HepG2 (cell line): Measurements from ENCODE around the gene GGA1. TPM values are rescaled to one million over a fixed set of nuclear protein-coding genes. Genes with fewer than 3 reads are reported as not detected.
A peak's percentile ranks its signal among the peaks of the same experiment; 100 is the strongest.

Source experiments
- AKAP8 ChIP-seq: sonication (generic); formaldehyde crosslinking; IDR thresholded peaks from 2 replicates; pipeline ENCODE4 v1.5.1; 2020; ENCODE audit warnings: mild to moderate bottlenecking, missing genetic modification reagents
- BRCA1 ChIP-seq: sonication (generic); formaldehyde crosslinking; IDR thresholded peaks from 2 replicates; pipeline ENCODE4 v1.4.0; 2020; ENCODE audit warnings: missing genetic modification reagents
- BRD4 ChIP-seq: sonication (generic); formaldehyde crosslinking; IDR thresholded peaks from 2 replicates; pipeline ENCODE4 v1.4.0; 2020; ENCODE audit warnings: missing genetic modification reagents
- CBX5 ChIP-seq: sonication (generic); formaldehyde crosslinking; IDR thresholded peaks from 2 replicates; pipeline ENCODE4 v1.4.0; 2020; ENCODE audit warnings: missing genetic modification reagents, borderline replicate concordance
- GABPB1 ChIP-seq: IDR thresholded peaks from 2 replicates; pipeline ENCODE4 v1.6.1; 2016; ENCODE audit warnings: mild to moderate bottlenecking, missing genetic modification reagents, moderate library complexity, missing compliant biosample characterization
- HNRNPL ChIP-seq: fragments of 200-400 bp; formaldehyde crosslinking; IDR thresholded peaks from 2 replicates; pipeline ENCODE4 v1.6.1; 2017; ENCODE audit warnings: mild to moderate bottlenecking, low read depth, low read length
- IKZF1 ChIP-seq: fragments of 450-650 bp; IDR thresholded peaks from 2 replicates; pipeline ENCODE4 v1.7.1; 2016
- ISL2 ChIP-seq: sonication (generic); formaldehyde crosslinking; IDR thresholded peaks from 2 replicates; pipeline ENCODE4 v1.5.0; 2020; ENCODE audit warnings: missing genetic modification reagents
- MED13 ChIP-seq: sonication (generic); formaldehyde crosslinking; IDR thresholded peaks from 2 replicates; pipeline ENCODE4 v1.5.0; 2020; ENCODE audit warnings: missing genetic modification reagents
- RAD21 ChIP-seq: fragments of 450-650 bp; formaldehyde crosslinking; IDR thresholded peaks from 2 replicates; pipeline ENCODE4 v1.5.0; 2020; ENCODE audit warnings: mild to moderate bottlenecking
- RBM22 ChIP-seq: fragments of 200-400 bp; formaldehyde crosslinking; optimal IDR thresholded peaks from 2 replicates; pipeline ENCODE3; 2017; ENCODE audit warnings: mild to moderate bottlenecking, low read length, moderate library complexity
- RCOR2 ChIP-seq: IDR thresholded peaks from 2 replicates; pipeline ENCODE4 v1.6.1; 2016; ENCODE audit warnings: missing biosample characterization, missing genetic modification reagents
- SAP130 ChIP-seq: IDR thresholded peaks from 2 replicates; pipeline ENCODE4 v1.6.1; 2016; ENCODE audit warnings: low read depth
- SMARCE1 ChIP-seq: fragments of 450-650 bp; IDR thresholded peaks from 2 replicates; pipeline ENCODE4 v1.6.1; 2017; ENCODE audit warnings: borderline replicate concordance
- ZFP36 ChIP-seq: fragments of 150-350 bp; IDR thresholded peaks from 2 replicates; pipeline ENCODE4 v1.6.1; 2018; ENCODE audit warnings: borderline replicate concordance, low read length, low read depth; ENCODE audit not compliant: partially characterized antibody
- ZNF136 ChIP-seq: sonication (generic); formaldehyde crosslinking; IDR thresholded peaks from 2 replicates; pipeline ENCODE4 v1.8.1; 2022; ENCODE audit warnings: low read depth, mild to moderate bottlenecking, moderate library complexity, missing genetic modification reagents
- ZNF563 ChIP-seq: sonication (generic); formaldehyde crosslinking; IDR thresholded peaks from 2 replicates; pipeline ENCODE4 v1.8.0; 2022; ENCODE audit warnings: mild to moderate bottlenecking, moderate library complexity, missing genetic modification reagents
- ZNF629 ChIP-seq: sonication (generic); formaldehyde crosslinking; conservative IDR thresholded peaks from 2 replicates; pipeline ENCODE4 v1.5.0; 2020; ENCODE audit warnings: missing genetic modification reagents
- ZNF761 ChIP-seq: sonication (generic); formaldehyde crosslinking; conservative IDR thresholded peaks from 2 replicates; pipeline ENCODE4 v1.4.0; 2020; ENCODE audit warnings: mild to moderate bottlenecking, missing genetic modification reagents
- polyA plus RNA-seq, 8 experiments: library from polyadenylated mRNA; depleted of rRNA in 3 of 8; stranded (reverse) in 7 of 8; unstranded in 1 of 8; fragments of >200 nt; fragmentation: Illumina TruSeq in 4 of 8; extraction: Trizol in 4 of 8; gene quantifications; 2 replicates each; pipeline versions ENCODE4 v1.2.1 to v1.2.3, GENCODE V29; 2011 to 2016; ENCODE audit warnings: low read depth in 4 of 8, missing spikeins in 1 of 8, mixed read lengths in 1 of 8; ENCODE audit not compliant: insufficient read depth in 1 of 8
- total RNA-seq, 5 experiments: library from RNA; depleted of rRNA; stranded (reverse); fragments of >200 nt; fragmentation: Illumina TruSeq; extraction: Trizol; gene quantifications; 2 replicates each; pipeline ENCODE4 v1.2.3, GENCODE V29; 2016; ENCODE audit warnings: low read depth in 1 of 5
- TF ChIP-seq, protein P1 (sequence below): sonication (generic); formaldehyde crosslinking; IDR thresholded peaks from 2 replicates; pipeline ENCODE4 v1.9.0; 2022; ENCODE audit warnings: missing genetic modification reagents, mild to moderate bottlenecking, borderline replicate concordance
- TF ChIP-seq, protein P2 (sequence below): sonication (generic); formaldehyde crosslinking; IDR thresholded peaks from 2 replicates; pipeline ENCODE4 v1.4.0; 2020; ENCODE audit warnings: missing genetic modification reagents
- TF ChIP-seq, protein P3 (sequence below): IDR thresholded peaks from 2 replicates; pipeline ENCODE4 v1.6.1; 2016; ENCODE audit warnings: low read depth, control low read depth
- TF ChIP-seq, protein P4 (sequence below): sonication (generic); formaldehyde crosslinking; IDR thresholded peaks from 2 replicates; pipeline ENCODE4 v1.4.0; 2020; ENCODE audit warnings: missing genetic modification reagents
- TF ChIP-seq, protein P5 (sequence below): sonication (generic); formaldehyde crosslinking; IDR thresholded peaks from 2 replicates; pipeline ENCODE4 v1.4.0; 2020; ENCODE audit warnings: missing genetic modification reagents; ENCODE audit errors: not compliant biosample characterization

GGA1 gene
- total and polyA plus RNA-seq, 2 of the 13 experiments (the other 11 are each of a cell fraction or from before 2014, with no cell fraction given) = 29.1 to 87.2 TPM

DNA sequence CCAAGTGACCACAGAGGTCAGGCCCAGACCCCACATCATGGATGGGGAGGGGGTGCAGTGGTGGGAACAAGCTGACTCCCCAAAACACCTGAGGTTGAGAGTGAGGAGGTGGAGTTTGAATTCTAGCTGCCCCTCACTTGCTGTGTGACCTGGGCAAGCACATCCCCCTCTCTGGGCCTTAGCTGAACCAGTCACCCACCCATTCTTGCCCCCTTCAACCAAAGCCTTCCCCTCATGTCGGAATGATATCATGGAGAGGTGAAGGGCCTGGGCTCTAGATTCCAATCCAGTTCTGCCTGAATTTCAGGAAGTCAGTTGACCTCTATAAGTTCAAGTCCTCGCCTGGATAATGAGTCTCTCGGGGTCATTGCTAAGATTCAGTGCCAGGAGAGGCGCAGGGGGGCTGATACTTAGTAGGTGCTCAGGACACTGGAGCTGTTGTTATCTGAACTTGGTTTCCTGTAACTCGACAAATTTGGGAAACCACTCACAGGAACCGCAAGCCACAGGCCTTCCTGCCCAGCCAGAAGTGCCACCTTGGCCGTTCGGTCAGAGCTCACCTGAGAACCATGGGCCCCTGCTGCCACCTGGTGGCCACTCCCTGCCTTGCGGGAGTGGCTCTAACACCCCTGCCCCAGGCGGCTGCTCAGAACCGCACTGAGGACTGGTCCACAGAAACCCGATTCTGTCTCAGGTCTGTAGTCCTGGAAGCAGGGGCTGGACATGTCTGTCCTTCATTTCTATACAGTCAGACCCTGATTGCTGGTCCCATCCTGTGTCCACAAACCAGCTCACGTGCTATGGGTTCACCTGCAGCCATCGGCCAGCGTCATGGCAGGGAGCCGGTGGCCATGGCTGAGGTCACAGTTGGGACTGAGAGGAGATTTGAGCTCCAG lies 41.5 kb upstream of the GGA1 start (continued):
- TF ChIP-seq, protein P1, sequence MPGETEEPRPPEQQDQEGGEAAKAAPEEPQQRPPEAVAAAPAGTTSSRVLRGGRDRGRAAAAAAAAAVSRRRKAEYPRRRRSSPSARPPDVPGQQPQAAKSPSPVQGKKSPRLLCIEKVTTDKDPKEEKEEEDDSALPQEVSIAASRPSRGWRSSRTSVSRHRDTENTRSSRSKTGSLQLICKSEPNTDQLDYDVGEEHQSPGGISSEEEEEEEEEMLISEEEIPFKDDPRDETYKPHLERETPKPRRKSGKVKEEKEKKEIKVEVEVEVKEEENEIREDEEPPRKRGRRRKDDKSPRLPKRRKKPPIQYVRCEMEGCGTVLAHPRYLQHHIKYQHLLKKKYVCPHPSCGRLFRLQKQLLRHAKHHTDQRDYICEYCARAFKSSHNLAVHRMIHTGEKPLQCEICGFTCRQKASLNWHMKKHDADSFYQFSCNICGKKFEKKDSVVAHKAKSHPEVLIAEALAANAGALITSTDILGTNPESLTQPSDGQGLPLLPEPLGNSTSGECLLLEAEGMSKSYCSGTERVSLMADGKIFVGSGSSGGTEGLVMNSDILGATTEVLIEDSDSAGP = peak; percentile 62; the same call in 1 of the 2 replicates
- peak; percentile 42; the same call in 1 of the 2 replicates for TF ChIP-seq CBX5
- peak; percentile 39; the same call in 1 of the 2 replicates for TF ChIP-seq GABPB1 (CRISPR knock-in tag)
- TF ChIP-seq SAP130 = peak; percentile 33
- no peak for TF ChIP-seq ISL2 (CRISPR knock-in tag)
- TF ChIP-seq BRD4 (CRISPR knock-in tag) = no peak
- TF ChIP-seq ZNF136 (CRISPR knock-in tag) = no peak
- no peak for TF ChIP-seq BRCA1
- no peak for TF ChIP-seq MED13
- TF ChIP-seq RBM22 = no peak
- TF ChIP-seq, protein P2, sequence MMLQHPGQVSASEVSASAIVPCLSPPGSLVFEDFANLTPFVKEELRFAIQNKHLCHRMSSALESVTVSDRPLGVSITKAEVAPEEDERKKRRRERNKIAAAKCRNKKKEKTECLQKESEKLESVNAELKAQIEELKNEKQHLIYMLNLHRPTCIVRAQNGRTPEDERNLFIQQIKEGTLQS (CRISPR knock-in tag) = no peak
- no peak for TF ChIP-seq ZNF629 (CRISPR knock-in tag)
- peak; percentile 16 for TF ChIP-seq ZFP36
- peak; percentile 97 for TF ChIP-seq RAD21 (CRISPR knock-in tag)
- peak; percentile 90 for TF ChIP-seq AKAP8 (CRISPR knock-in tag)
- TF ChIP-seq ZNF563 (CRISPR knock-in tag) = no peak
- no peak for TF ChIP-seq IKZF1
- no peak for TF ChIP-seq ZNF761 (CRISPR knock-in tag)
- TF ChIP-seq, protein P3, sequence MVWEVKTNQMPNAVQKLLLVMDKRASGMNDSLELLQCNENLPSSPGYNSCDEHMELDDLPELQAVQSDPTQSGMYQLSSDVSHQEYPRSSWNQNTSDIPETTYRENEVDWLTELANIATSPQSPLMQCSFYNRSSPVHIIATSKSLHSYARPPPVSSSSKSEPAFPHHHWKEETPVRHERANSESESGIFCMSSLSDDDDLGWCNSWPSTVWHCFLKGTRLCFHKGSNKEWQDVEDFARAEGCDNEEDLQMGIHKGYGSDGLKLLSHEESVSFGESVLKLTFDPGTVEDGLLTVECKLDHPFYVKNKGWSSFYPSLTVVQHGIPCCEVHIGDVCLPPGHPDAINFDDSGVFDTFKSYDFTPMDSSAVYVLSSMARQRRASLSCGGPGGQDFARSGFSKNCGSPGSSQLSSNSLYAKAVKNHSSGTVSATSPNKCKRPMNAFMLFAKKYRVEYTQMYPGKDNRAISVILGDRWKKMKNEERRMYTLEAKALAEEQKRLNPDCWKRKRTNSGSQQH = peak; percentile 70; the same call in 1 of the 2 replicates
- TF ChIP-seq, protein P4, sequence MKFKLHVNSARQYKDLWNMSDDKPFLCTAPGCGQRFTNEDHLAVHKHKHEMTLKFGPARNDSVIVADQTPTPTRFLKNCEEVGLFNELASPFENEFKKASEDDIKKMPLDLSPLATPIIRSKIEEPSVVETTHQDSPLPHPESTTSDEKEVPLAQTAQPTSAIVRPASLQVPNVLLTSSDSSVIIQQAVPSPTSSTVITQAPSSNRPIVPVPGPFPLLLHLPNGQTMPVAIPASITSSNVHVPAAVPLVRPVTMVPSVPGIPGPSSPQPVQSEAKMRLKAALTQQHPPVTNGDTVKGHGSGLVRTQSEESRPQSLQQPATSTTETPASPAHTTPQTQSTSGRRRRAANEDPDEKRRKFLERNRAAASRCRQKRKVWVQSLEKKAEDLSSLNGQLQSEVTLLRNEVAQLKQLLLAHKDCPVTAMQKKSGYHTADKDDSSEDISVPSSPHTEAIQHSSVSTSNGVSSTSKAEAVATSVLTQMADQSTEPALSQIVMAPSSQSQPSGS (CRISPR knock-in tag) = peak; percentile 52; the same call in 1 of the 2 replicates
- no peak for TF ChIP-seq SMARCE1
- peak; percentile 69; the same call in 1 of the 2 replicates for TF ChIP-seq HNRNPL
- no peak for TF ChIP-seq RCOR2 (CRISPR knock-in tag)
- TF ChIP-seq, protein P5, sequence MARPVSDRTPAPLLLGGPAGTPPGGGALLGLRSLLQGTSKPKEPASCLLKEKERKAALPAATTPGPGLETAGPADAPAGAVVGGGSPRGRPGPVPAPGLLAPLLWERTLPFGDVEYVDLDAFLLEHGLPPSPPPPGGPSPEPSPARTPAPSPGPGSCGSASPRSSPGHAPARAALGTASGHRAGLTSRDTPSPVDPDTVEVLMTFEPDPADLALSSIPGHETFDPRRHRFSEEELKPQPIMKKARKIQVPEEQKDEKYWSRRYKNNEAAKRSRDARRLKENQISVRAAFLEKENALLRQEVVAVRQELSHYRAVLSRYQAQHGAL (CRISPR knock-in tag) = no peak
